Activated gamma-delta T cell (primary cell): ENCODE data around the gene SNRNP35.
"Not testable (repeated sequence)": the region's sequence is repeated elsewhere in the genome, so short reads cannot be mapped to it uniquely, and the experiment has no call there.

Source experiments
- DNase-seq: peaks from one replicate; lab custom pipeline; 2025; lab: John Stamatoyannopoulos, UW
- total RNA-seq, 2 donors: gene quantifications; one replicate each; lab custom pipeline; 2026; lab: John Stamatoyannopoulos, UW

Gene SNRNP35, protein sequence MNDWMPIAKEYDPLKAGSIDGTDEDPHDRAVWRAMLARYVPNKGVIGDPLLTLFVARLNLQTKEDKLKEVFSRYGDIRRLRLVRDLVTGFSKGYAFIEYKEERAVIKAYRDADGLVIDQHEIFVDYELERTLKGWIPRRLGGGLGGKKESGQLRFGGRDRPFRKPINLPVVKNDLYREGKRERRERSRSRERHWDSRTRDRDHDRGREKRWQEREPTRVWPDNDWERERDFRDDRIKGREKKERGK
- total RNA-seq, result 36.9 to 47.9 reads per million in 2 donors

- DNase-seq, result peak; percentile 62
These were observed at the start of gene SNRNP35 for GRCh38 chr12:123457980-123458779. TSS of gene SNRNP35 (plus strand) at chr12:123458139. CDS start at chr12:123465541, 7,402 bp downstream.

- not testable (repeated sequence) for DNase-seq
These were observed 49.3 kb upstream of the SNRNP35 start for GRCh38 chr12:123408619-123409018.

DNA sequence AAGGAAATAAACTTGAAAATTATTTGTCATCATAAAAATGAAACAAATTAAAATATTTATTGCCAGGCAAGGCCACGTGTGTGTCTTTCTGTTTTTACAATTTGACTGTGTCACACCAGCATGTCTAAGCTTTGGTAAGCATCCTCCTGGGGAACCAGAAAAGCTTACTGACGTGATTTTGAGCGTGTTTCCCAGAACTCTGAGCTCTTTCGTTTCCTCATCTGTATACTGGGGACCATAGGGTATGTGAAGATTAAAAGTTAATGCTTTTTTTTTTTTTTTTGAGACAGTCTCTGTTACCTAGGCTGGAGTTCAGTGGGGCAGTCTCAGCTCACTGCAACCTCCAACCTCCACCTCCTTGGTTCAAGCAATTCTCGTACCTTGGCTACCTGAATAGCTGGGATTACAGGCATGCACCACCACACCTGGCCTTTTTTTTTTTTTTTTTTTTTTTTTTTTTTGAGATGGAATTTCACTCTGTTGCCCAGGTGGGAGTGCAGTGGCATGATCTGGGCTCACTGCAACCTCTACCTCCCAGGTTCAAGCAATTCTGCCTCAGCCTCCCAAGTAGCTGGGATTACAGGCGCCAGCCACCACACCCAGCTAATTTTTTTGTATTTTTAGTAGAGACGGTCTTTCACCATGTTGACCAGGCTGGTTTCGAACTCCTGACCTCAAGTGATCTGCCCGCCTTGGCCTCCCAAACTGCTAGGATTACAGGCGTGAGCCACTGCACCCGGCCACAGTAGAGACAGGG lies 48.5 kb upstream of the SNRNP35 start:
- DNase-seq, result not testable (repeated sequence)

- DNase-seq, result no peak
These were observed 47.9 kb upstream of the SNRNP35 start for GRCh38 chr12:123410041-123410412.

GRCh38 chr12:123421314-123421713 lies 36.6 kb upstream of the SNRNP35 start:
- no peak for DNase-seq

GRCh38 chr12:123427036-123427769 lies 30.7 kb upstream of the SNRNP35 start:
- DNase-seq, result no peak

- DNase-seq, result no peak
These were observed 29.3 kb upstream of the SNRNP35 start for GRCh38 chr12:123428591-123428990.

- not testable (repeated sequence) for DNase-seq
These were observed 28.8 kb upstream of the SNRNP35 start for GRCh38 chr12:123429101-123429500.

DNA sequence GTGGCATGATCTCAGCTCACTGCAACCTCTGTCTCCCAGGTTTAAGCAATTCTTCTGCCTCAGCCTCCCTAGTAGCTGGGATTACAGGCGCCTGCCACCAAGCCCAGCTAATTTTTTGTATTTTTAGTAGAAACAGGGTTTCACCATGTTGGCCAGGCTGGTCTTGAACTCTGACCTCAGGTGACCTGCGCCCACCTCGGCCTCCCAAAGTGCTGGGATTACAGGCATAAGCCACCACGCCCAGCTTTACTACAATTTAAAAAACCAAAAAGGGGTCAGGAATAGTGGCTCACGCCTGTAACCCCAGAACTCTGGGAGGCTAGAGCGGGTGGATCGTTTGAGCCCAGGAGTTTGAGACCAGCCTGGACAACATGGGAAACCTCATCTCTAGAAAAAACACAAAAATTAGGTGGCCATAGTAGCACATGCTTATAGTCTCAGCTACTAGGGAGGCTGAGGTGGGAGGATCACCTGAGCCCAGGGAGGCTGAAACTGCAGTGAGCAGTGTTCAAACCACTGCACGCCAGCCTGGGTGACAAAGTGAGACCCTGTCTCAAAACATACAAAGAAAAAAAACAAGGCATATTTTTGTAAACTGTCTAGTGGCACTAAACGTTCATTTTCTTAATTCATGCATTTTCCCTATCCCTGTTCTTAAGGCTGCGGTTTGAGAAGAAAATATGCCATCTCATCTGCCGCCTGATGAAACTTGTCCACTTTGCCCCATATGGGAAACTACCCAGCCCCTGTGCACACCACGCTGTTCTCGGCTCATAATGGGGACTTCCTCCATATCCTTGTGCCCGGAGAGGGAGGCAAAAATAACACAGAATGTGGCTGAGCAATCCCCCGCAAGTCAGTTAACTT lies 25.8 kb upstream of the SNRNP35 start:
- DNase-seq, result not testable (repeated sequence)

DNA sequence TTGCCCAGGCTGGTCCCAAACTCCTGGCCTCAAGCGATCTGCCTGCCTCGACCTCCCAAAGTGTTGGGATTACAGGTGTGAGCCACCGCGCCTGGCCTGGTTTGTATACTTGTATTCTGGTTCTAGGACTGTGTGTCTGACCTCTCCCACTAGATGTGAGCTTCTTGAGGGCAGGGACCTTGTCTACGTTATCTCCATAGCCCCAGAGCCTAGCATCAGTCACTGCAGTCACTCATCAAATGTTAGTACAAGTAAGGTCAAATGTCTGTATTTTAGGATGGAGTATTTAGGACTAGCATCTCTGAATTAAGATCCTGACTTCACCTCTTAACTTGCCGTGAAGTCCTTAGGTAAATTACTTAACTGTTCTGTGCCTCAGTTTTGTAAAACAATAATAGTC lies 24.3 kb upstream of the SNRNP35 start:
- no peak for DNase-seq

DNA sequence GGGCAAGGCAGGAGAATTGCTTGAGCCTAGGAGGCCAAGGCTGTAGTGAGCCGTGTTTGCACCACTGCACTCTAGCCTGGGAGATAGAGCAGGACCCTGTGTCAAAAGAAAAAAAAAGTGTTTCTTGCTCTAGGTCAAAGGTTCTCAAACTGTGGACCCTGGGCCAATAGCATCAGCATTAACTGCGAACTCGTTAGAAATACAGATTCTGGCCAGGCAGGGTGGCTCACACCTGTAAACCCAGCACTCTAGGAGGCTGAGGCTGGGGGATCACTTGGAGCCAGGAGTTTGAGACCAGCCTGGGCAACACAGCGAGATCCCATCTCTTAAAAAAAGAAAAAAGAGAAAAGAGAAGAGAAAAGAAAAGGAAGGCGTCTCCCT lies 22.3 kb upstream of the SNRNP35 start:
- no peak for DNase-seq

DNA sequence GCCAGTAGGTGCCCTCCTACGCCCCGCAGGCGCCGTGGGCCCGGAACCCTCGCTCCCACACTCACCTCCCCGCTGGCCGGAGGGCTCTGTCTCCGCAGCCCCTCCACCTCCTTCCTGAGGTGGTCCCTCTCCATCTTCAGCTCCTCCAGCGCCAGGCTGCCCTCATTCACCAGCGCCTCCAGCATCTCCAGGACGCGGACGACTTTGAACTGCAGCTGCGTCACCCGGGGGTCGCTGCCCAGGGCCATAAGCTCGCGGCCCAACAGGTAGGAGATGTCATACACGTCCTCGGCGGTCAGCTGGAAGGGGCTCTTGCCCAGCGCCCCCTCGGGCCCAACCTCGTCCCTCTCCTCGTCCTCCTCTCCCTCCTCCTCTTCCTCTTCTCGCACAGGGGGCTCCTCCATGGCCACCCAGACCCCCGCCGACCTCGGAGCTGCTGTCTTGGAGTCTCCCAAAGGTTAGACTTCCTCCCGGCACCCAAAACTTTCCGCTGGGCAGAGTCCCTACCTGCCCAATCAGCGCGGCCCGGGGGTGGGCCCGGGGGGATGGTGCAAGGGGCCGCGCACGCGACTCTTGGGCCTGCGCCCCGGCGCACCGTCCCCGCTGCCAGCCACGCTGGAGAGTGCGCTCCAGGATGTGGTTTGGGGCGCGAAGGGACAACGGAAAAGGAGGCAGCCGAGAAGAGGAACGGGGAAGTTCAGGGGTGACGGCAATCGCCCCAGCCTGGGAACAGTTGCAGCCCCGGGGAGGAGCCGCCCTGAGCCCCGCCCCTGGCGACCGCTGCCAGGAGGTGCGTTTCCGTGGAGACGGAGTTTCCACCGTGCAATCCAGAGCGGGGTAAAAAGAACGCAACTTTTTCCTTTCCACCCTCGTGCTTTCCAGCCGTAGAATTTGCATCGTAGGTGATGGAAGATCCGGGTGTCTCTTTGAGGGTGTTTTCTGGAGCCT lies 21.6 kb upstream of the SNRNP35 start, which contains the start of gene RILPL2:
Gene RILPL2 (minus strand): TSS at position 668 of the 948 bp plus-strand sequence. CDS start 264 bp downstream, at position 404.
- peak; percentile 85 for DNase-seq

- no peak for DNase-seq
These were observed 16.3 kb upstream of the SNRNP35 start for GRCh38 chr12:123441523-123442164.

- no peak for DNase-seq
These were observed 15.2 kb upstream of the SNRNP35 start for GRCh38 chr12:123442774-123443173.

DNA sequence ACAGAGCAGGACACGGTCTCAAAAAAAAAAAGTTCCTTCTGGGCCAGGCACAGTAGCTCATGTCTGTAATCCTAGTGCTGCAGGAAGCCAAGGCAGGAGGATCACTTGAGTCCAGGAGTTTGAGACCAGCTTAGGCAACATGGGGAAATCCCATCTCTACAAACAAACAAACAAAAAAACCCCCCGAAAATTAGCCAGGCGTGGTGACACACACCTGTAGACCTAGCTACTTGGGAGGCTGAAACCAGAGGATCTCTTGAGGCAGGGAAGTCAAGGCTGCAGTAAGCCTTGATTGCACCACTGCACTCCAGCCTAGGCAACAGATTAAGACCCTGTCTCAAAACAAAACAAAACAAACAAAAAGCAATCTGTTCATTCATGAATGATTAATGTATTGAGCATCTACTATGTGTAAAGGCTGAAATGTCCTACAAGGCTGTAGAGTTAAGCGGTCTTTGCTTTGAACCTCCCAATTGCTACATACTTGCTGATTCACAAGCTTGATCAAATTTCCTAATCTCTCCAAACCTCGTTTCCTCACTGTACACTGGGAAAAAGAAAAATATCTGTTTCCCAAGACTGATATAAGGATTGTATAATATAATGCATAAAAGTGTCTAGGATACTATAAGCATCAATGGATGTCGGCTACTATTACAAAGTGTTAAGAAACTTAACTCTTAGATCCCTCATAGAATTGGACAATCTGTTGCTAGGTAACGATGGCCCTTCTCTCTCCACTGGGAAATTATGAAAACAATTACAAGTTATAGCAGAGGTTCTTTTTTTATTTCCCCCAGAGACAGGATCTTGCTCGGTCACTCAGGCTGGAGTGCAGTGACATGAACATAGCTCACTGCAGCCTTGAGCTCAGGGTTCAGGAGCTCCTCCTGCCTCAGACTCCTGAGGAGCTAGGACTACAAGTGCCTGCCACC lies 13.6 kb upstream of the SNRNP35 start:
- no peak for DNase-seq

DNA sequence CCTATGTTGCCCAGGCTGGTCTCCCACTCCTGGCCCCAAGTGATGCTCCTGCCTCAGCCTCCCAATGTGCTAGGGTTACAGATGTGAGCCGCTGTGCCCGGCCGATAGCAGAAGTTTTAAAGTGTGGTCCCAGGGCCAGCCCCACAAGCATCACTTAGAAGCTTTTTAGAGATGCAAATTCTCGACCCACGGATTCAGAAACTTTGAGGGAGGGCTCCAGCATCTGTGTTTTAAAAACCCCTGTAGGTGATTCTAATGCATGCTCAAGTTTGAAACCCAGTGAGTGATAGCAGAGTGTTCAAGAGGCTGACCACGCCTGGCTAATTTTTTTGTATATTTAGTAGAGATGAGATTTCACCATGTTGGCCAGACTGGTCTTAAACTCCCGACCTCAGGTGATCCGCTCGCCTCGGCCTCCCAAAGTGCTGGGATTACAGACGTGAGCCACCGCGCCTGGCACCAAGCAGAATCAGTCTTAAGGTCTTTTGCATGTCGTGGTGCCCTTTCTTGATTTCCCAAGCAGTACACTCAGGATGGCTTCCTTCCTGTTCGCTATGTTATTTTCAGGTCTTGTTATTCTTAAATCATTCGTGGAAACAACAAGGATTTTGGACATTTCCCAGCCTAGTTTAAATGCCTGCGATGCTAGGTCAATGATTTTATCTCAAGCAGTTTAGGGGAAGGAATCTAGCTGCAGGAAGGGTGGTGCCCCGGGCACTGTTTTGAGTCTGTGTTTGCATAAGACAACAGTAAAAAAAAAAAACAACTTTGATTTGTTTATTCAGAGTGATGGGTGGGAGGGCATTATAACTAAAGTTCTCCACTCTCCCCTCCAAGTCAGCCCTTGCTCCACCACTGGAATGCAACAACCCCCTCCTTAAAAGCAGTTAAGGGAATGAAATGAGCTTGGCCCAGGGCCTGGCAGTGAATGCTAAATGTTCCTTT lies 12.3 kb upstream of the SNRNP35 start:
- DNase-seq, result no peak

DNA sequence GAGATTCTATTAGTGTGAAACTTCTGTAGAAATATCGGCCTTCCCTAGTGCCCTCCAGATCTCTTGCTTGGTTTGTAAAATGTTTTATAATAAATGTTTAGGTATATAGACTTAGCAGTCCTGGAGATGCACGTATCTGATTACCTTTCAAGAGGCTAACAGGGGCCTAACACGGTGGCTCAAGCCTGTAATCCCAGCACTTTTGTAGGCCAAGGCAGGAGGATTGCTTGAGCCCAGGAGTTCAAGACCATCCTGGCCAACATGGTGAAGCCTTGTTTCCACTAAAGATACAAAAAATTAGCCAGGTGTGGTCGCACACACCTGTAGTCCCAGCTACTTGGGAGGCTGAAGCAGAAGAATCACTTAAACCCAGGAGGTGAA lies 11.6 kb upstream of the SNRNP35 start:
- no peak for DNase-seq
